ENCODE measurements around the gene TNFRSF19.
"Not testable (repeated sequence)": the region's sequence is repeated elsewhere in the genome, so short reads cannot be mapped to it uniquely, and the experiment has no call there.

The TNFRSF19 gene

DNA sequence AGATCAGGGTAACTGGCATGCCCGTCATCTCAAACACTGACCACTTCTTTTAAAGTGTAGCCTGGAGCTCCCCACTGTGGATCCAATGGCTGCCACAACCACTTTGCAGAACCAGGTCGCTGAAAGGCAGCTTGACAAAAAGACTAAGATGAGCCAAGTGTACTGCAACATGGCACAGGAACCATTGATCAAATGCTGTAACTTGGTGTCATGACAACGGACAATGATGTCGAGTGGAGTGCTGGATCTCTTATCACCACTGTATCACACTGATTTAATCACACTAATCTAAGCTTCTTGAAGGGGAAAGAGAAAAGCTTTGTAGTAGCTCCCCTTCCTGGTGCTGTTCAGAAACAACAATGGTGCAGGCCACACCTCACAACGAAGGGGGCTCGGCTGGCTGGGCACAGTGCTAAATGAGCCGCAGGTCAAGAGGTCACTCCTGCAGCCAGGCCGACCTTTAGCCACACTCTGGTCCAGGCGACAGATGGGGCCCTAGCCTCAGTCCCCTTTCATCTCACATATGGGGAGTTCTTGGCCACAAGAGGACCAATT lies 2.2 kb upstream of the TNFRSF19 start:
- DNase-seq (ENCODE audit: low spot score): no peak

DNA sequence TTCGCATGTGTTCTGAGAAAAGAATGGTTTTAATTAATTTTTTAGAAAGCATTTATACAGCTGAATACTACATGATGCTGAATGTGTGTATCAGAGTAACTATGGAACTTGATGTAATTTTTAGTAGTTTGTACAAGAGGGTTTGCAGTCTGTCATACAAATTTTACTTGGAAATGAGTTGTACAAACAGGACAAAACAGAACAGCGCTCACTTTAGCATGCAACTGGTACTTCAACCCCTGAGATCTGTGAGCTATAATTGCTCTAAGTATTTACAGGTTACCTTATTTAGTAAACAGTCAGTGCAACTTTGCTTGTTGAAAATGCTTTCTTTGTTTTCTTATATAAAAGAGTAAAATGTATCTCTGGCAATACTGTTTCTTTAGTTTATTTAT lies 706 bp downstream of the TNFRSF19 start:
- no peak for DNase-seq (ENCODE audit: low spot score)

DNA sequence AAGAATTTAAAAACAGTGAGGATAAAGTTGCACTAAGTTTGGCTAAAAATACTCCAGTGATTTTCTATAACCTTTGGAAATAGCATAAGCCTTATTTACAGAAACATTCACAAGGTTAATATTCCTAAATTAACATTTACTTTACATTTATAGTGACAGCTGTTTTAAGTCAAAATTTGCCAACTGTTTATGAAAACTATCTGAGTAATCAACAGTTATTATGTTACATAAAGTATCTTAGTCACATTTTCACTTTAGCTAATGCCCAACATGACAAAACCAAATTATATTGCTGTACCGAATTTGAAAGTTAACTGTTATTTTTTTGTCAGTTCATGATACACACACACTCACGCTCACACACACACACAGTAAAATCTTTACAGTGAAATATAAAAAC lies 1.2 kb downstream of the TNFRSF19 start:
- no peak for DNase-seq (ENCODE audit: low spot score)

DNA sequence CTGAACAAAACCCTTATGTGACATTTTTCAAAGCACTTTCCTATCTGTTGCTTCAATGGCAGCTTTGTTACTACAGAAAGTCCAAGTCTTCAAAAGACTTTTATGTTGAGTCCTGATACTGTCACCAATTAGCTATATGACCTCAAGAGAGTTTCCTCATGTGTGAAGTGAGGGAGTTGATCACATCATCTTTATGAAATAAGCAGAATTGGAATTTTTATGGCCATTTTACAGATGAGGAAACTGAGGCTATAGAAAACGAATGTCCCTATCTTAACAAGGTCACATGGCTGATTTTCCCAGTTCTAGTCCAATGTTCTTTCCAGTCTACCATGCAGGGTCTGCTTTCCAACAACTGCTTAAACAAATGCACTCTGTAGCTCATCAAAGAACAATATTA lies 2.6 kb downstream of the TNFRSF19 start:
- no peak for DNase-seq (ENCODE audit: low spot score)

DNA sequence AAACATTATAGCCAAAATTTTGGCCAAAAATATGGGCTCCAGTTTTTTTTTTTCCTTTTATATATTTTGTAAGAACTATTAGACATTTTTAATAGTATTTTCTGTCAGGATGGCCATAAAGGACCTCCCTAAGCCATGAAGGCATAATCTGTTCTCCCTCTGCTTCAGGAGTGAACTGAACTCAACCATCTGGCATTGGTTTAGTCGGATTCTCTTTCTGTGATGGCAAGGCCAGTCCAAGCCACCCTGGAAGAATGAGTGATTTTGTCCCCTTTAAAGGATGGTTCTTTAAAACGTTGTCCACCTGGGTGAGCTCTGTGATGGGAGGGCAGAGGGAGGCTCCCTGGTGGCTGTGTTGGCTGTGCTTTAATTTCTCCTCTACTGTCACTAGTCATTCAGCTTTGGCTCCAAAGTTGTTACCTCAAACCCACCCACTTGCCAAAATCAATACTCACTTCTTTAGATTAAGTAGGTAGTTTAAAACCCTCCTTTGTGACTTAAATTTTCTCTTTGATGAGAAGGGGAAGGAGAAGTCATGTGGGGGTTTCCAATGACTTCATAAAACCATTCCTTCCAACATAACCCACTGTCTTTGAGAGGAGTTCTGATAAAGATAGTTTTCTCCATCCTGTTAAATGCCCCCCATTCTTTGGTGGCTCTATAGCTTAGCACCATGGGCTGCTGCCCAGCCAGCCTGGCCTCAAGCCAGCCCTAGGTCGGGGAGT lies 4.4 kb downstream of the TNFRSF19 start:
- no peak for DNase-seq (ENCODE audit: low spot score)

DNA sequence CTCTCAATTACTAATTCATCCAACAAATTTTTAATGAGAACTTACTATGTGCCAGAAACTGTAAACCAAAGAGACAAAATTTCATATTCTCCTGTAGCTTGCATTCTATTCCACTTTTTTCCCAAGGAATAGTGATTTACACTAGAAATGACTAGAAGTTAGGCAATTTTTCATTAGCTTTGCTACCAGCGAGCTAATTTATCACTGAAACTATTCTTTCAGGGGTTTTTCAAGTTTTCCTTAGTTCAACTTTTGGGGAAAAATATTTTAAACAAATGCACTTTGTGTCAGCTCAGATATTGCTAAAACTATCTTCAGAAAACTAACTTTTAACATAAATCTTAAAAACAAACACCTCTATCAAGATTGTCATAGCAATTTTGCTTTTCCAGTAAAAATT lies 5.4 kb downstream of the TNFRSF19 start:
- no peak for DNase-seq (ENCODE audit: low spot score)

DNA sequence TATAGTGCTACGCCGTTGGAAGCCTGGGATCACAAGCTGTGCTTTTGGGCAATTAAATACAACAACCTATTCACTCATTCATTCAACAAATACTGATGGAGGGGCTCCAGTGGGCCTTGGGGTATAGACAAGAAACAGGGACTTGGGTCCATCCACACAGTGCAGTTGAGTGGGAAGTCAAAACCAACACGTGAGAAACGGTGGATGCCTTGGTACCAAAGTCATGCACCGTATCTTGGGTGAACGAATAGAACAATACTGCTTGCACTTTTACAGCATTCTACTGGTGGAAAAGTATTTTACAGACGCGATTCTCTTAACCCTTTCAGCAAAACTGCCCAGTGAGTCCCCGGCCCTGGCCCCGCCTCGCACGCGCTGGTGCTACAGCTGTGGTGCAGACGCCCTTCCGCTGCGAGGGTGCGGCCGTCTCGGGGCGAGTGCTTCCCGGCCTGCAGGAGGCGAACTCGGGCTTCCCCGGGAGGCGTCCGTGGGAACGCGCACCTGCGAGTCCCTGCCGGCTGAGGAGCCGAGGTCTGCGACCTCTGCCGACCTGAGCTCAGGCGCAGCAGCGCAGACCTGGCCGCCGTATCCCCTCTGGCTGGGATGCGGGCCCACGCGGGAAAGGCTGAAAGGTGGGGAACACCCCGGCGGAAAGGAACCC lies 8.3 kb downstream of the TNFRSF19 start:
- peak; percentile 55 for DNase-seq (ENCODE audit: low spot score)

DNA sequence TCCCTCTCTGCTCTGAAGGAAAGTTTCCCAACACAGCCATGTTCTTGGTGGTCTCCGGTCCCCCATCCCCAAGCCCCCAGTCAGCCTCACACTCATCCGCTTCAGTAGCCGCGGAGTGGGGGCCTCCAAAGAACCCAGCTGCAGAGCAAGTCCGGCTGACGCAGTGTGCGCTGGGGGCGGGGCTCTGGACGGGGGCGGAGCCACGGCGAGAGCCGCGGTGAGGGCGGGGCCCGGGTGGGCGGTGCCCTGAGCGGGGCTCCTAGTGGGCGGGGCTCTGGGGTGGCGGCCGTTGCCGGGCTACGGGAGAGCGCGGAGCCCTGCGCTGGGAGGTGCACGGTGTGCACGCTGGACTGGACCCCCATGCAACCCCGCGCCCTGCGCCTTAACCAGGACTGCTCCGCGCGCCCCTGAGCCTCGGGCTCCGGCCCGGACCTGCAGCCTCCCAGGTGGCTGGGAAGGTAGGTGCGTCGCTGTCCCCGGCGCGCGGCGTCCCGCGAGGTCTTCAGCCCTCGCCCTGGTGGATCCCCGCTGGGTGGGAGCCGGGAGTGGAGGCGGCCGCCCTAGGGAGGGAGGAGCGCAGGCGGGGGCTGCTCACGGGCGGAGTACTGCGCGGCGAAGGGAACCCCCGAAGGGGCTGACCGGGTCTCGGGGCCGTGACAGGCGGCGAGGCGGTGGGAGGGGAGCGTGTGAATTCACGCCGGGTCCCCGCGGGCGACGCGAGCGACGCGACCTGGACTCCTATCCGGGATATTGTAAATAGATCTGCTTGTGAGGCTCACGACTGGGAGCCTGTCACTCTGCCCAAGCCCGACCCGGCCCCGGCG lies 9.1 kb downstream of the TNFRSF19 start:
- DNase-seq (ENCODE audit: low spot score): peak; percentile 90

DNA sequence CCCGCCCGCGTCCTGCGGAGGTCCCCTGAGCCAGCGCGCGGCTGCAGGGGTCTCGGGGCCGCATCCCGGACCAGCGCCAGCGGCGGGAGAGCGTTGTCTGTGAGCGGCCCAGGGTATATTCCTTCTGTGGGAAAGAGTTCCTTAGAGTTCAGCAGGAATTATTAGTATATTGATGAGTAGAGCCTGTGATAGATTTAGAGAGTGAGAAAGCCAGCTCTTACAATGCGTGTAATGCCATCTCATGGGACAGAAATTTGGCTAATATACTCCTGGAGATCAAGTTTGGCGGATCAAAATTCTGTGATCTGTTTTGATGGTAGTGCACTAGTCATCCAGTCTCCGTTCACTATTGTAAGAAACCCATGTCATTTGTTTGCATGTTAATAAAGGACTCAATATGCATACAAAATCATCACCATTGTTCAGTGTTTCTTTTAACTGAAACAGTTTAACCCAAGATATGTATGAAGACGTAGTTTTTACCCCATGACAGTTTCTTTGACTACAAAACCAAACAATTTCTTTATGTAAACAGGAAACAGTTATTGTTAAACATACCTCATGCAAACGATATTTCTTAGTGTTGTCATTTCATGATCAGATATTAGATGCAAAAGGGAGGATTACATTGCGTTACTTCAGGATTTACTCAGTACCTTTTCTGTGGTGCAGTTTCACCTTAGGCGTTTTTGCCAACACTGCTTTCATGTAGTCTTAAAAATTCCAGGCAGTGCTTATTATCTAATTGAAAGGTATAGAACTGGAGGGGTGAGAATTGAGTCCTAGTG lies 9.9 kb downstream of the TNFRSF19 start:
- DNase-seq (ENCODE audit: low spot score): no peak

DNA sequence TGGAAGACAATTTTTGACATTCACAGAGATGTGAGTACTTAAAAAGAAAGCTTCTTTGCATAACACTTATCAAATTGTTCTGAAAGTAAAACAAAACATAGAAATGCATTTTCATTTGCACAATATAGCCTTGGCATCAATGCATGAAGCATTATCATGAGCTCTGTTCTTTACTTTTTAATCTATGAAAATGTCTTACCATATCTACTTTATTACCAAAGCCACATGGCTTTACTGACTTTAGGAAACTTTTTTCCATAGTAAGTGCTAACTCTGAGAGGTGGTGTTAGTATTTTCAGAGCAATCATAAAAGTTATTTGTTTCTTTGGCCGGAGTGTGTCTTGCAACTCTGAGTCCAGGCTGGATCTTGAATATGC lies 10.5 kb downstream of the TNFRSF19 start:
- DNase-seq (ENCODE audit: low spot score): no peak

DNA sequence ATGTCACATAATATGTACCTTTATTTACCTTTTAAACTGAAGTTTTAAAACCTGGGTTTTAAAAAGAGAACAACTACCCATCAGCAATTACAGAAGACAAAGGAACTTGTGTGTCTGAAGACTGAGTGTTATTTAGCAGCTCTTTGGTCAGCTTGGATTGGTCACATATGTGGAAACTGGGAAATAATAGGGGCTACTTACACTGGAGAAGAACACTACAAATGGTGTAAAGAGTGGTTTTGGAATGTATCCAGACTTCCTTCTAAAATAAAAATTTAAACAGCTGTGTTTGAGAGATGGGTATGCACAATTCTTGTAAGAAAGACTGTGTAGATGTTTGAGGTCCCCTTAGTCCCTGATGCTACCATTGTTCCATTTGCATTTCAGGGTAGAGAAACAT lies 13.3 kb downstream of the TNFRSF19 start:
- no peak for DNase-seq (ENCODE audit: low spot score)

DNA sequence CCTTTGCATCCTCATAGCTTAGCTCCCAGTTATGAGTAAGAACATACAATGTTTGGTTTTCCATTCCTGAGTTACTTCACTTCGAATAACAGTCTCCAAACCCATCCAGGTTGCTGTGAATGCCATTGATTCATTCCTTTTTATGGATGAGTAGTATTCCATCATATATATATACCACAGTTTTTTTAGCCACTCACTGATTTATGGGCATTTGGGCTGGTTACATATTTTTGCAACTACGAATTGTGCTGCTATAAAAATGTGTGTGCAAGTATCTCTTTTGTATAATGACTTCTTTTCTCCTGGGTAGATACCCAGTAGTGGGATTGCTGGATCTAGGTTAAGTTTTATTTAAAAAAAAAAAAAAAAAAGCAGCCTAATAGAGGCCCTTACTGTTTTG lies 14.1 kb downstream of the TNFRSF19 start:
- DNase-seq (ENCODE audit: low spot score): no peak

DNA sequence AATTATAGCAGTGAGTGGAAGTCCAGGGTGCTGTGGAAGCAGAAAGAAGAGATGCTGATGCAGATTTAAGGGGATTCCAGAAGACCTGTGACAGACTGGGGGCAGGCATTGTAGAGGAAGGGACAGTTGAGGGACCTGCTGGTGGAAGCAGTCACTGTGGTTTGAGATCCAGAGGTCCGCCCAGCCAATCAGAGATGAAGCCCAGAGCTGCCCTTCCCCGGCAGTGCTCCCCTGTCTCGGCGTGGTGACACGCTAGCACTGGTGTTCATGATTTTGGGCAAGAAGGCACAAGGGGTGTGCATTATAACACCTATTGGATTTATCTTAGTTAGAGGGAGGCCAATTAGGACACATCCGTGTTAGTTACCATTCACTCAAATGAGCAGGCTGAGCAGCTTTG lies 16.1 kb downstream of the TNFRSF19 start:
- DNase-seq (ENCODE audit: low spot score): no peak

DNA sequence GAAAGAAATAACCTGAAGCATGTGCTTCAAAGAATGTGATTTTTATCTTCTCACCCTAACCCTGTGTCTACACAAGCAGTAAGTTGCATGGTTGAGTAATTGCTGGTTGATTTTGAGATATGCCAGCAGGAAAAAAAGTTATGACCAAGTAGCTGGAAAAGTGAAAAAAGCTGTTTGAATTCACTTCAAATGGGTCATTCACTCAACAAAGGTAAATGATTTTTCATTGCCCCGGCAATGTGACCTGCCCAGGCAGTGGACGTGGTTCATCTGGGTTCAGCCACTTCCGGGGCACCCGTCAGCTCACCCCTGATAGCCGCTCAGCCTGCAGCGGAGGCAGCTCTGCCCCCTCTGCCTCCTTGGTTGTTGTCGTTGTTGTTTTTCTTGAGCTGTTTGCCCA lies 18.5 kb downstream of the TNFRSF19 start:
- no peak for DNase-seq (ENCODE audit: low spot score)

DNA sequence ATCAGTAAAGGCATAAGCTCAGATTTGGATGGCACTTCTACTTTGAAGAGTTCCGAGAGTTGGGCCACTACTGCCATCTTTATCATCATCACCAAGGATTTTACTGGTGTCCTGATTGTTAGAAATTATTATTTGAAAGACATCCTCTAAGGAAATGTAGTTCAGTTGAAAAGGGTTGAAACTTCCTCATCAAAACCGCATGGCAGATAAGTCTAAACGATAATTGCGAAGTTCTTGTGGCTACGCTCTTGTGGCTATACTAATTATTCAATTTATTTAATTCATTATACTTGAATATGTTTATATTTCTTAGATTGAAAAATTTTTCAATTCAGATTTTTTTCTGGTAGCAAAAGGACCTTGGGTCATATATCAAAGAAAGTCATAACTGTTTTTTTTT lies 22.4 kb downstream of the TNFRSF19 start:
- no peak for DNase-seq (ENCODE audit: low spot score)

DNA sequence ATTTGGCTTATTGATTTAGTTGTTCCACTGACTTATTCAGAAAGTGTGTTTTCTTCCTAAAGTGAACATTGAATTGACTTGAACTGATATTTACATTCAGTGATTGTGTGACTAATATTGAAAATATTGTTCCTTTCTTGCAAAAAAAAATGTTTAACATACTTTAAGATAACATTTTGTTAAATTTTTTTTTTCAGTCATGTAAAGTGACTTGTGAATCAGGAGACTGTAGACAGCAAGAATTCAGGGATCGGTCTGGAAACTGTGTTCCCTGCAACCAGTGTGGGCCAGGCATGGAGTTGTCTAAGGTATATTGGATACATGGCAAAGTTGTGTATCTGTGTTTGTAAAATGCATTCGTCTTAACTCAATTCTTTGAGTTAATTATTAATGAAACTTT lies 22.9 kb downstream of the TNFRSF19 start:
- DNase-seq (ENCODE audit: low spot score): no peak

DNA sequence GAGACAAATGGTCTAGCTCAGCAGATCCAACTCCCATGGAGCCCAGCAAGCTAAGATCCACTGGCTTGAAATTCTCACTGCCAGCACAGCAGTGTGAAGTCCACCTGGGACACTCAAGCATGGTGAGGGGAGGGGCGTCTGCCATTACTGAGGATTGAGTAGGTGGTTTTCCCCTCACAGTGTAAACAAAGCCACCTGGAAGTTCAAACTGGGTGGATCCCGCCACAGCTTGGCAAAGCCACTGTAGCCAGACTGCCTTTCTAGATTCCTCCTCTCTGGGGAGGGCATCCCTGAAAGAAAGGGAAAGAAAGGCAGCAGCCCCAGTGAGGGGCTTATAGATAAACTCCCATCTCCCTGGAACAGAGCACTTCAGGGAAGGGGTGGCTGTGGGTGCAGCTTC lies 24.1 kb downstream of the TNFRSF19 start:
- not testable (repeated sequence) for DNase-seq (ENCODE audit: low spot score)

DNA sequence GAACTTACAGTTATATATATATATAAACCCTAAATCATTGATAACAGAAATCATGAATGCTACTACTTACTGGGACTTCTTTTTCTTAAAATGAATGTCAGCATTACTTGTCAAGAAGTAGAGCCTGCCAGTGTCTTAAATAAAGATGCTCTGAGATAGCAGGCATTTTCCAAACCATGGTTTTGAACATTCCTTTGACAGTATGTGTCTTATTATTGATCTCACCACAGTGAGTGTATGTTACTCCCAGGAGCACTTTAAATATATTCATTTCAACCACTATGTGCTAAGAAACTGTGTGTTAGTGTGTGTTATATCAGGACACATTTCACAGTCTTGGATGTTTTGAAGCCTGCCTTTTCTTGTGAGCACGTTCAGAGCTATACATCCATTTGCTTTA lies 28.2 kb downstream of the TNFRSF19 start:
- DNase-seq (ENCODE audit: low spot score): no peak

DNA sequence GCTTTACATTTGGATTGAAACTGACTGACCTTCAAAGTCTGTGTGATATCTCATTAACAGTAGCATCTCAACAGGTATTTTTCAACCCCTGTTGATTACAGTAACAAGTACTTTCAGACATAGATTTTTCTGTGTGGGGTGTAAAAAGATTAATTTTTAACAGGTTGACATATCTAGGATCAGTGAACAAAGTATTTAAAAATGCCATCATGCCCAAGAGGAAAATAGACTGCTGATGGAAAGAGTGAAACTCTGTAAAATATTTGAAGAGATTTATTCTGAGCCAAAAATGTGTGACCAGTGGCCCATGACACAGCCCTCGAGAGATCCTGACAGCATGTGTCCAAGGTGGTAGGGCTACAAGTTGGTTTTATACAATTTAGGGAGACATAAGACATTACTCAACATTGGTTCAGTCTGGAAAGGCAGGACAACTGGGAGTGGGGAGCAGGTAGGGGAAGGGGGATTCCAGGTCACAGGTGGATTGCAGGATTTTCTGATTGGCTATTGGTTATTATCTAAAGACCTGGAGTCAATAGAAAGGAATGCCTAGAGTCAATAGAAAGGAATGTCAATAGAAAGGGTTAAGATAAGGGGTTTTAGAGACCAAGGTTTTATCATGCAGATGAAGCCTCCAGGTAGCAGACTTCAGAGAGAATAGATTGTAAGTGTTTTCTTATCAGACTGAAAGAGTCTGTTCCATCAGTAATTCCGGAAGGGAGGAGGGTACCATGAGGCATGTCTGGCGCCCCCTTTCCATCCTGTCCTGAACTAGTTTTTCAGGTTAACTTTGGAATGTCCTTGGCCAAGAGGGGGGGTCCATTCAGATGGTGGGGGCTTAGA lies 29.1 kb downstream of the TNFRSF19 start:
- DNase-seq (ENCODE audit: low spot score): no peak

DNA sequence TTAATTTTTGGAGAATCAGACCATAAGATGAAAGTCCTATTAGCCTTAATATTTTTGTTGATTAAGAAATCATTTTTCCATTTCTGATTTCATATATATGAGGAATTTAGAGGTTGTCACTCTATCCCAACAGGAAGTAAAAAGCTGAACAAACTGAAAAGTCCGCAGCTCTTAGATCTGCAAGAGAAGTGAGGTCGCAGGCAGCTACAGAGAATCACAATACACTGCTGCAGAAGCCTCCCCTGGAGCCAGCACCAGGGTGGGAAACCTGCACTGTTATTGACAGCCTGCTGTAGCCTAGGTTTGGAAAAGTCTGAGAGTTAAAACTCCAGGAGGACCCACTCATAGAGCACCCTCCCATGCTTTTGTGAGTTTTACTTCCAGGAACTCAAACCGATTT lies 29.9 kb downstream of the TNFRSF19 start:
- no peak for DNase-seq (ENCODE audit: low spot score)

DNA sequence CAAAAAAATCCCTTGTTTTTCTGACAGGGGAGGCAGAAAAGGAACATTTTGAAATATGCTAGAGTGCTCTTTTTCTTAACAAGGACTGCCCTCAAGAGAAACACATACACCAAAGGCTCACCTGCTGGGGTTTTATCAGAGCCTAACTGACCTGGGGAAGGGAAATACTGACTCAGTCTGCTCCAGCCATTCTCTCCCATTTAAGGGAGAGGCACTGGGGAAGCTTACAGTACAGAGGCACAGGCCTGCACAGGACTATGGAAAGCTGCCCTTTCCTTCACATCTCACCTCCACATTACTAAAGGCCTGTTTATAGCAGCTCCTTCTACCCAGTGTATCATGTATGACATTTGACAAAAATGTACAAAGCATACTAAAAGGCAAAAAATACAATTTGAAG lies 30.3 kb downstream of the TNFRSF19 start:
- DNase-seq (ENCODE audit: low spot score): no peak
